Esophagus muscularis mucosa (tissue), 4 donors: Measurements from ENCODE around the gene CNOT8. TPM values are rescaled to one million over a fixed set of nuclear protein-coding genes. Genes with fewer than 3 reads are reported as not detected.

Experiments used
- DNase-seq: peaks from one replicate; pipeline ENCODE4 v3.0.0-alpha.2; 2017; ENCODE audit errors: extremely low spot score
- H3K27ac ChIP-seq, 4 donors: fragments of 200-600 bp; sonication (generic); replicated peaks in 1 of 4; 1 replicate in 3 of 4; 2 replicates in 1 of 4; pipeline ENCODE4 v1.5.1; 2016 to 2019; ENCODE audit warnings: mild to moderate bottlenecking in 1 of 4
- H3K27me3 ChIP-seq, 4 donors: fragments of 200-600 bp; sonication (generic); one replicate each; pipeline versions ENCODE4 v1.5.1 to v1.6.0; 2016 to 2019
- H3K36me3 ChIP-seq, 4 donors: fragments of 200-600 bp; sonication (generic); one replicate each; pipeline ENCODE4 v1.5.1; 2016 to 2019
- H3K4me1 ChIP-seq, 4 donors: fragments of 200-600 bp; sonication (generic); one replicate each; pipeline ENCODE4 v1.5.1; 2016 to 2019
- H3K4me3 ChIP-seq, 4 donors: fragments of 200-600 bp; sonication (generic); 1 replicate in 2 of 4; 2 replicates in 2 of 4; pipeline ENCODE4 v1.5.1; 2016 to 2019; ENCODE audit warnings: mild to moderate bottlenecking in 4 of 4, moderate library complexity in 1 of 4
- H3K9me3 ChIP-seq, 4 donors: fragments of 200-600 bp; sonication (generic); 1 replicate in 3 of 4; 2 replicates in 1 of 4; pipeline ENCODE4 v1.5.1; 2016 to 2019
- CTCF ChIP-seq, 3 experiments: fragments of 200-600 bp in 2 of 3; fragments of 450-650 bp in 1 of 3; sonication (generic) in 2 of 3; IDR thresholded peaks; one replicate each; pipeline ENCODE4 v1.5.1; 2017 to 2019; ENCODE audit warnings: antibody characterized with exemption in 3 of 3, mild to moderate bottlenecking in 2 of 3, moderate library complexity in 1 of 3
- EP300 ChIP-seq: sonication (generic); formaldehyde crosslinking; IDR thresholded peaks from one replicate; pipeline ENCODE4 v1.6.1; 2017; ENCODE audit warnings: antibody characterized with exemption
- POLR2A ChIP-seq: fragments of 450-650 bp; IDR thresholded peaks from one replicate; pipeline ENCODE4 v1.6.1; 2017; ENCODE audit warnings: antibody characterized with exemption, moderate library complexity, mild to moderate bottlenecking, low read depth
- POLR2AphosphoS5 ChIP-seq, 2 donors: sonication (generic); formaldehyde crosslinking; IDR thresholded peaks; one replicate each; pipeline ENCODE4 v1.6.1; 2017; ENCODE audit warnings: antibody characterized with exemption in 2 of 2
- WGBS: methylation state at CpG from one replicate; pipeline ENCODE4 v1.1.5; 2018; 5-methylcytosine and 5-hydroxymethylcytosine counted together
- intact Hi-C: fragments of 100-400 bp; cut with DNase I; formaldehyde crosslinking; loops from one replicate; pipeline ENCODE4 v1.15.1; 2023
- total RNA-seq, 4 donors: library from RNA; depleted of rRNA; stranded (reverse); fragments of >200 nt; gene quantifications; one replicate each; pipeline versions ENCODE4 v1.1.0 to v1.2.1, GENCODE V29; 2016

Gene CNOT8
- total RNA-seq, 4 donors from 2014 or later: 41.1 to 72.6 (median 62.2) TPM

- intact Hi-C loops: no loop called here
- H3K36me3 ChIP-seq: peaks cover 0 to 19% (median 11%) of the 10 kb centered on the region in 4 donors
- no peaks in the 10 kb centered on the region for H3K9me3 ChIP-seq
- peaks cover 10 to 42% (median 24%) of the 10 kb centered on the region in 4 donors for H3K4me1 ChIP-seq
- no peak for TF ChIP-seq EP300
- TF ChIP-seq POLR2AphosphoS5 (IDR thresholded peaks at IDR 0.05): no peak
- TF ChIP-seq POLR2A: no peak
- no peak for TF ChIP-seq CTCF (IDR thresholded peaks at IDR 0.05)
- H3K27ac ChIP-seq: no peak overlapping the region
- no peak for DNase-seq
- WGBS: 85% methylated on average over 6 of the region's 6 CpGs
- no peak overlapping the region for H3K4me3 ChIP-seq
- no peaks in the 10 kb centered on the region for H3K27me3 ChIP-seq
Observed at GRCh38 chr5:154842689-154843530, 15.5 kb upstream of the CNOT8 start.

GRCh38 chr5:154844809-154845208, 13.6 kb upstream of the CNOT8 start:
- intact Hi-C loops: no loop called here
- TF ChIP-seq POLR2AphosphoS5 (IDR thresholded peaks at IDR 0.05): no peak
- no peak for TF ChIP-seq POLR2A
- no peak for TF ChIP-seq CTCF (IDR thresholded peaks at IDR 0.05)
- TF ChIP-seq EP300: no peak
- Histone ChIP-seq H3K27ac (no peak overlapping the region), H3K9me3 (no peaks in the 10 kb centered on the region), H3K27me3 (no peaks in the 10 kb centered on the region), H3K4me1 (peaks cover 20 to 61% (median 42%) of the 10 kb centered on the region in 4 donors), H3K36me3 (peaks cover 0 to 9% (median 0%) of the 10 kb centered on the region in 4 donors), H3K4me3 (no peak overlapping the region)
- 78% methylated on average over 5 of the region's 5 CpGs for WGBS
- no peak for DNase-seq

GRCh38 chr5:154849264-154849785, 9.1 kb upstream of the CNOT8 start:
- Histone ChIP-seq H3K27ac (peak overlapping the region; percentile 69 to 86 (median 80)), H3K36me3 (no peaks in the 10 kb centered on the region), H3K9me3 (no peaks in the 10 kb centered on the region), H3K4me3 (peak overlapping the region; percentile 50 to 69 (median 60)), H3K4me1 (peaks cover 24 to 66% (median 54%) of the 10 kb centered on the region in 4 donors), H3K27me3 (no peaks in the 10 kb centered on the region)
- 61% methylated on average over 6 of the region's 6 CpGs for WGBS
- no peak for DNase-seq
- intact Hi-C loops: no loop called here
- TF ChIP-seq CTCF (IDR thresholded peaks at IDR 0.05) (no peak), EP300 (no peak), POLR2AphosphoS5 (IDR thresholded peaks at IDR 0.05) (no peak), POLR2A (no peak)

- peak overlapping the region; percentile 50 to 69 (median 60) for H3K4me3 ChIP-seq
- intact Hi-C loops: no loop called here
- no peaks in the 10 kb centered on the region for H3K27me3 ChIP-seq
- no peaks in the 10 kb centered on the region for H3K36me3 ChIP-seq
- no peak for DNase-seq
- H3K27ac ChIP-seq: peak overlapping the region; percentile 69 to 86 (median 80)
- H3K9me3 ChIP-seq: no peaks in the 10 kb centered on the region
- 21% methylated on average over 2 of the region's 2 CpGs for WGBS
- TF ChIP-seq EP300: no peak
- TF ChIP-seq POLR2AphosphoS5 (IDR thresholded peaks at IDR 0.05): no peak
- no peak for TF ChIP-seq POLR2A
- TF ChIP-seq CTCF (IDR thresholded peaks at IDR 0.05): no peak
- H3K4me1 ChIP-seq: peaks cover 23 to 62% (median 51%) of the 10 kb centered on the region in 4 donors
Observed at GRCh38 chr5:154849791-154850201, 8.6 kb upstream of the CNOT8 start.
